ENCODE data around the gene POLRMT. TPM values are rescaled to one million over a fixed set of nuclear protein-coding genes. Genes with fewer than 3 reads are reported as not detected.
"Not testable (repeated sequence)": the region's sequence is repeated elsewhere in the genome, so short reads cannot be mapped to it uniquely, and the experiment has no call there.

Gene POLRMT
- total and polyA plus RNA-seq, 2 experiments from 2014 or later: 38.7 to 60.7 TPM

GRCh38 chr19:623175-623916, 10.0 kb downstream of the POLRMT start:
- Histone ChIP-seq H4K20me1 (ENCODE audit: insufficient read depth, poor library complexity, severe bottlenecking) (no peaks in the 10 kb centered on the region), H3K36me3 (replicated peaks; ENCODE audit: insufficient read depth, low read depth) (no peaks in the 10 kb centered on the region), H3K4me3 (no peak overlapping the region), H3K9me3 (ENCODE audit: low read depth) (no peaks in the 10 kb centered on the region), H2AFZ (no peak overlapping the region), H3K79me2 (peaks cover 5% of the 10 kb centered on the region), H3K4me1 (ENCODE audit: insufficient read depth) (no peaks in the 10 kb centered on the region), H3K4me2 (no peak overlapping the region), H3K27ac (no peak overlapping the region), H3K9me2 (replicated peaks; ENCODE audit: insufficient read depth) (no peaks in the 10 kb centered on the region), H3K27me3 (no peaks in the 10 kb centered on the region)
- TF ChIP-seq EZH2 (IDR thresholded peaks at IDR 0.05; ENCODE audit: borderline replicate concordance) (no peak), EZH2phosphoT487 (IDR thresholded peaks at IDR 0.05; ENCODE audit: low read depth, severe bottlenecking, unreplicated experiment) (no peak), CTCF (IDR thresholded peaks at IDR 0.05; ENCODE audit: poor library complexity) (no peak)
- no peak for DNase-seq (ENCODE audit: low spot score)
- 97% methylated on average over 43 of the region's 44 CpGs for WGBS (ENCODE audit: low lambda C conversion rate, missing lambda C conversion rate)

GRCh38 chr19:622666-623065, 10.7 kb downstream of the POLRMT start:
- no peak overlapping the region for H3K27ac ChIP-seq
- no peak overlapping the region for H3K4me3 ChIP-seq
- H3K79me2 ChIP-seq: no peaks in the 10 kb centered on the region
- no peak overlapping the region for H3K4me2 ChIP-seq
- H3K27me3 ChIP-seq: no peaks in the 10 kb centered on the region
- 95% methylated on average over 23 of the region's 37 CpGs for WGBS (ENCODE audit: low lambda C conversion rate, missing lambda C conversion rate)
- H3K4me1 ChIP-seq (ENCODE audit: insufficient read depth): no peaks in the 10 kb centered on the region
- H3K9me2 ChIP-seq (replicated peaks; ENCODE audit: insufficient read depth): no peaks in the 10 kb centered on the region
- no peak overlapping the region for H2AFZ ChIP-seq
- DNase-seq (ENCODE audit: low spot score): no peak
- TF ChIP-seq EZH2 (IDR thresholded peaks at IDR 0.05; ENCODE audit: borderline replicate concordance): no peak
- TF ChIP-seq CTCF (IDR thresholded peaks at IDR 0.05; ENCODE audit: poor library complexity): no peak
- TF ChIP-seq EZH2phosphoT487 (IDR thresholded peaks at IDR 0.05; ENCODE audit: low read depth, severe bottlenecking, unreplicated experiment): no peak
- H3K9me3 ChIP-seq (ENCODE audit: low read depth): no peaks in the 10 kb centered on the region
- no peaks in the 10 kb centered on the region for H4K20me1 ChIP-seq (ENCODE audit: insufficient read depth, poor library complexity, severe bottlenecking)
- H3K36me3 ChIP-seq (replicated peaks; ENCODE audit: insufficient read depth, low read depth): no peaks in the 10 kb centered on the region

GRCh38 chr19:621819-622218, 11.5 kb downstream of the POLRMT start:
- TF ChIP-seq CTCF (IDR thresholded peaks at IDR 0.05; ENCODE audit: poor library complexity) (no peak), EZH2 (IDR thresholded peaks at IDR 0.05; ENCODE audit: borderline replicate concordance) (no peak), EZH2phosphoT487 (IDR thresholded peaks at IDR 0.05; ENCODE audit: low read depth, severe bottlenecking, unreplicated experiment) (no peak)
- no peaks in the 10 kb centered on the region for H3K36me3 ChIP-seq (replicated peaks; ENCODE audit: insufficient read depth, low read depth)

GRCh38 chr19:621191-621590, 12.1 kb downstream of the POLRMT start:
- not testable (repeated sequence) for H3K9me3 ChIP-seq (ENCODE audit: low read depth); H3K27ac ChIP-seq; H3K4me3 ChIP-seq; H3K79me2 ChIP-seq; H3K27me3 ChIP-seq; H3K36me3 ChIP-seq (replicated peaks; ENCODE audit: insufficient read depth, low read depth); H3K4me2 ChIP-seq; H3K4me1 ChIP-seq (ENCODE audit: insufficient read depth); H2AFZ ChIP-seq; H4K20me1 ChIP-seq (ENCODE audit: insufficient read depth, poor library complexity, severe bottlenecking); H3K9me2 ChIP-seq (replicated peaks; ENCODE audit: insufficient read depth); DNase-seq (ENCODE audit: low spot score)
- WGBS (ENCODE audit: low lambda C conversion rate, missing lambda C conversion rate): 99% methylated on average over 36 of the region's 48 CpGs

More at GRCh38 chr19:621819-622218, 11.5 kb downstream of the POLRMT start:
- Histone ChIP-seq H3K4me2 (no peak overlapping the region), H4K20me1 (ENCODE audit: insufficient read depth, poor library complexity, severe bottlenecking) (no peaks in the 10 kb centered on the region), H2AFZ (no peak overlapping the region), H3K4me3 (no peak overlapping the region), H3K79me2 (no peaks in the 10 kb centered on the region), H3K27ac (no peak overlapping the region), H3K27me3 (no peaks in the 10 kb centered on the region), H3K9me2 (replicated peaks; ENCODE audit: insufficient read depth) (no peaks in the 10 kb centered on the region), H3K4me1 (ENCODE audit: insufficient read depth) (no peaks in the 10 kb centered on the region), H3K9me3 (ENCODE audit: low read depth) (no peaks in the 10 kb centered on the region)
- no peak for DNase-seq (ENCODE audit: low spot score)
- WGBS (ENCODE audit: low lambda C conversion rate, missing lambda C conversion rate): 98% methylated on average over 24 of the region's 24 CpGs

Data from hepatocyte (in vitro differentiated cells).